GM21786 (cell line): ENCODE measurements around the gene ITGB4.
"Not testable (repeated sequence)": the region's sequence is repeated elsewhere in the genome, so short reads cannot be mapped to it uniquely, and the experiment has no call there.

Source experiments
- ATAC-seq: cut with Tn5 transposase; IDR thresholded peaks from one replicate; pipeline ENCODE4 v1.9.1; 2021; ENCODE audit not compliant: unreplicated experiment

ITGB4 gene

DNA sequence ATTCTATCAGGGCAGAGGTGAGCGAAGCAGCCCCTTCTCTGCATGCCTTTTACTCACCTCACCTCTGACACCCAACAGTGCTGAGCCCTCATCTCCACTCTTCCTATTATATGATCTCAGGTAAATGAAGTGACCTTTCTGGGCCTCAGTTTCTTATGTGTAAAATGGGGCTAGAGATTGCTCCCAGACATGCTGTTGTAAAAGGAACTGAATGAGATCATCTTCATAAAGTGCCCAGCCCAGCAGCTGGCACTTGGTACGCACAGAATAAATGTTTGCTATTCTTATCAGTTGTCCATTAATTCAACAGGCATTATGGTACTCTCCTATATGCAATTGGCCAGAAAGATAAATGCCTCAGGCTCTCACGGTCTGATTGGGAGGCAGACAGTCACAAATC lies 48.3 kb downstream of the ITGB4 start:
- ATAC-seq = no peak

DNA sequence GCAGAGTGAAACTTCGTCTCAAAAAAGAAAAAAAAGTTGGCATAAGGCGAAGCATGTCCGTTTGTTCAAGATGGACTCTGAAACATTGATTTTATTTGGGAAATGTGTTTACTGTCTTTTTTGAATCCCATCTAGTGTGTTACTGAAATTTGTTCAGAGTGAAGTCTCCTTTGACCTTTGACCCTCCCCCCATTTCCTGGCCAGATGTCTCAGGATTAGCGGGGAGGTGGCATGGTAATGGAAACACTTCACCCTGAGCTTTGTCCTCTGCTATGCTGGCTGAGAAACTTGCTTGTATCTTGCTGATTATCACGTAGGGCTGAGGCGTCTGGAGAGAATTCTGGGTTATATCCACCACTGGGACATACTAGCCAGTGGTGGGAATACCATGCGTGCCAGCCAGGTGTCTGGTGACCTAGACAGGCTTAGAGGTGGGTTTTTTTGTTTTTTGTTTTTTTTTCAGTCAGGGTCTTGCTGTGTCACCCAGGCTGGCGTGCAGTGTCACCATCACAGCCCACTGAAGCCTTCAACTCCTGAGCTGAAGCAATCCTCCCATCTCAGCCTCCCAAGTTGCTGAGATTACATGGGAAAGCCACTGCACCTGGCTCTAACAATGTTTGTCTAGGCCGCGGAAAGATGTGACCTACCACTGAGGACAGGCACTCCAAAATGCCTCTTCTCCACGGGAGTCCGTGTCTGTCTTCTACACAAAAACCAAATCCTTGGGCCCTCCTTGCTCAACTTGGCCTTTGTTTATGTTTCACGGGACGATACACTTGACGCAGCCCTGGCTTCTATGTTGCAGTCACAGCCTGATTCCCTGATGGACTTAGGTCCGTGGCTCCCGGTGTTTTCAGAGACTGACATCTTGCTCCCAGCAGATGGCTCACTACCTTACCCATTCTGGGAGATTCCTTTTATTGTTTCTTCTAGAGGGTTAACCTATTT lies 50.3 kb downstream of the ITGB4 start:
- ATAC-seq = no peak

DNA sequence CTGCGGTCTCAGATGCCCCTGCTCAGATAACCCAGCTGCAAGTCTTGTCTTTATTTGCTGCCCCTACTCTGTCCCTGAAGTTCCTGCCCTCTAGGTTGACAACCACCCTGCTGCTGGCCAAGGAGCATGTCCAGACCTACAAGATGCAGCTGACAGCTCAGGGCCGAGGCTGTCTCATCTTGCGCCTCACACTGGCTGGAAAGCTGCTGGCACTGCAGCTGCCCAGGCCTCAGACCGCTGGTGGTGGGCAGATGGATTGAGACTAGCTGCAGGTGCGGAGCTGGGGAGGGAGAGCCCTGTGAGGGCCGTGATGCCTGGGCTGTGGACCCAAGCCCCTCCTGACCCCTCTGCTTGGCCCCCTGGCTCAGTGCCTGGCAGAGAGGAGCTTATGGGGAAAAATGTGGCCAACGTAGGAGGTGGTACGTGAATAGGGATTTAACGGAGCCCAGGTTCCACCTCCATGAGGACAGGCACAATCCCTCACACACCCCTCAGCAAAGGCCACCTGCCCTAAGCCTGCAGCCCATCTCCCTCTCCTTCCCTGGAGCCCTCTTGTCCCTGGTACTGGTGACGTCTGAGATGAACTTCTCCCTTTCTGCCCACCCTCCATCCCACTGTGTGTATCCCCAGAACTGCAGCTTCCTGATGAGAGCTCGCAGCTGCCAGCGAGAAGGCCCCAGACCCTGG lies 52.0 kb downstream of the ITGB4 start:
- no peak for ATAC-seq

DNA sequence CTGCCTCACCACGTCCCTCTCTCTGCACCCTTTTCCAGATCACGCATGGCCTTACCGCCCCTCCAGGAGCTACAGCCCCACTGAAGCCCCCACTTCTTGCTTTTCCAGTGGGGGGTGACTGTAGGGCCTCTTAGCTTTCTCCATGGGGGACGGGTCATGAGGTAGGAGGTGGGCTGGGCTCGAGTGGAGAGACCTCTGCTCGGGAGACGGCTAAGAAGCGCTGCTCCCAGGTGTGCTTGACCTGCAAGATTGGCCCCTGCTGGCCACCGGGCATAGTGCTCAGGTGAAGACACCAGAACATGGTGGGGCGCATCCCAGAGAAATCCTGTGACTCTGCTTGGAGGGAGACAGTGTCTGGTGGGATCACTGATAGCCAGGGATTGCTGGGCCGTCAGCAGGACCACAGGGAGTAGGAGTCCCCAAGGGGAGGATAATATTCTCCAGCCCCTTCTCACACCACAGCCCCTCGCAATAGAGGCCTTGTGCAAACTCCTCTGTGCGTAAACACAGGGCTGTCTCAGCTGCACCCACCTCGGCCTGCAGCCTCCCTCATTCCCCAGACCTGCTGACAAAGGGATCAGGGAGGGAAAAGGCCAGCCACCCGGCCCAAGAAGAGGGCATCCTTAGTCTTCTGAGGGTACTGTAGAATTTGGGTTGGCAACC lies 52.7 kb downstream of the ITGB4 start:
- ATAC-seq = no peak

DNA sequence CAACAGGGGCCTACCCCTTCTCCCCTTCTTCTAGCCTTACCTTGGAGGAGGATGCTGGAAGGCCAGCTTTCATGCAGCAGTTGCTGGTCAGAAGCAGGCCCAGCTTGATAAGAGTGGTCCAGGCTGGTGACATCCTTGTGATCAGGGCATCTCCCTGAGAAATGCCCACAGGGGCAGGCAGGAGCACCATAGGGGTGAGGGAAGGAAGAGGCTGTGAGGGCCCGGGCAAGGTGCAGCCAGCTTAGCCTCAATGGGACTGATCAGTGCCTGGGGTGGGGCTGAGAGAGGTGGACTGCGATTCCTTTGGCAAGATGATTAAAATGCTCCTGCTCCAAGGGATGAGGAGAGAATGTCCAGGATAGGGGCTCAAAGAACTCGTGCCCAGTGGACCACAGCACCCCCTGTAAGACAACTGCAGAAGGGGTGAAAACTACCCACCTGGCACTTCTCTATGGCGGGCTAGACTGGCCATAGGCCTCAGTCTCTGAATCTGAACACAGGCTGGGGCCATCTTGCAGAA lies 53.3 kb downstream of the ITGB4 start:
- no peak for ATAC-seq

DNA sequence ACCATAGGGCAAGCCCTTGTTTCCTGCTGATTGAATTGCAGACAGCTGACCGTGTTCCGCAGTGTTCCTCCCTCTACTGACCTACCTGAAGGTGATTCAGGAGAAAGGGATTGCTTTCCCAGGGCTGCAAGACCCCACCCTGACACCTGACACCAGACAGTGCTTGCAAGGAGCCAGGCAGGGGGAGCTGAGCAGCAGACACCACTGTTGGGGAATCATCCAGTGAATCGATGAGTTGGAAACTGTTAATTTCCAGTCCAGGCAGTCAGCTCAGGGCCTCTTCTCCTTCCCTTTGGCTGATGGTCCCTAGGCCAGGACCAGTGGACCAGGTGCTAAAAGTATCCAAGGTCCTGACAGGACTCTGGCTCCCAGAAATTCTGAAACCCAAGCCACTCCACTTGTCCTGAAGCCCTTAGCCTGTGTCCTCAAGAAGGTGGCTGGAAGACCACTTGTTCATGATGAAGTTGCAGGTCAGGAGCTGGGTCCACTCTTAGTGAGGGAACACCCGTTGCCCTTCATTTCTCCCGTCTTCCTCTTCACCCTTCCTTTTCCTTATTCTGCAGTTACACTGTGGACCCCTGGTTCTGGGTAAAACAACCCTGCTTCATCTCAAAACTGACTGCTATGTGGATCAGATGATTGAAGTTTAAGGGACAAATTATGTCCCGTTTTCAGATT lies 53.9 kb downstream of the ITGB4 start:
- ATAC-seq = no peak

DNA sequence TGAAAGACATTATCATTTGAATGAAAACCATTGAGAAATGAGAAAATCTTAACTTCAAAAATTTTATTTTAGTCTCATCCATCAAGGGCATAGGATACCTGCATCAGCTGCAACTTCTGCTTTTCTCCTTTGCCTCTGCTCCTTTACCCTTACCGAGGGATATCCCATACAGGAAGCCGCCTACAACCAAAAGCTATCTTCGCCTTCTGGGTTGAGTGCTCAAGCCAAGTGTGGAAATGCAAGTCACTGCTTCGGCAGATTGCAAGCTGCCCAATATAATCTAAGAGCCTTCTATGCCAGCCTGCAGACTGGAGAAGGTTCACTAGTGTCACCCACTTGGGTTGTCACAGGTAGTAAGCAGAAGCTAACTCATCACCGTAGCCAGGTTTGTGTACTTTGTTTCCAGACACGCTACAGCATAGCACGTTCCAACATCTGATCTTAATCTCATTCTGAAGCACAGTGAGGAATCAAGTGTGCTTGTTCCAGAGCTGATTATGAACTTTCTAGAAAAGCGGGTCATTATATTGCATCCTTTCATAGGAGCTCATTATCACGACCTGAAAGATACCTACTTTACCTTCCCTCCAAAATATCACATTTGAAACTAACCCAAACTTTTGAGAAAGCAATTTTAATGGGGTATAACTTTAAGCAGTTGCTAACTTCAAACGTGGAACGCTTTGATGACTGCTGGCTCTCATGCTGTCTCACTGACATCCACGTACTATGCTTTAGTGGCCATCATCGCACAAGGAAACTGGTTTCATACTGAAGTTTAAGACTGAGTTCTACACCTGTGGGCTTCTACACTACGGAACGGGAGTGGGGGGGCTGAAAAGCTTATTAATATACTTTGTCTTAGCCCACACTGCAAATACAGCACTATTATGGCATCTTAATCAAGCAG lies 55.4 kb downstream of the ITGB4 start:
- ATAC-seq = no peak

DNA sequence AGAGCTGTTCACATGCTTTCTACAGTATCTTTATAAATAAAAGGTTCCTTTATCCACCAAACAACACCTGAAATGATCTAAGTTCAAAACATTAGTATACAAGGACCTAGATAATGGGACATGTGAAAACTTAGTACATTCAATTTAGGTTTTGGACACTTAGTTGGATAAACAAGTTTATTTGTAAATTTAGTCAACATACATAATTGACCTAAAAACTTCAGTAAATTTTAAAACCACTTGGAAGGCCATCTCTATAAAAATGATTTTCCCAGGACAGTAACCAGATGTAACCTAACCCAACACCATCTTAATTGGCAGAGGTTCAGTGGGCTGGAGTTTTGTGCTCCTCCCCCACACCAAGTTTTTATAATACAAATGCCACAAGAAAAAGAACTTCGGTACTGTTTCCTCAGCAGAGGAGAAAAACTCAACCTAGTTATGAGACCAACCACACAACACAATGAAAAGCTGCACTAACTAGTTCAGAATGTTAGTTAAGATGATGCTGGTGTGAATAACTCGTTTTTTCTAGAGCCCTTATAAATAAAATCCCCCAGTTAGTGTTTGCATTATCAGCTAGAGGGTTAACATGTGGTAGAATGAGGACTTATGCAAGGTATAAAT lies 56.1 kb downstream of the ITGB4 start:
- no peak for ATAC-seq

DNA sequence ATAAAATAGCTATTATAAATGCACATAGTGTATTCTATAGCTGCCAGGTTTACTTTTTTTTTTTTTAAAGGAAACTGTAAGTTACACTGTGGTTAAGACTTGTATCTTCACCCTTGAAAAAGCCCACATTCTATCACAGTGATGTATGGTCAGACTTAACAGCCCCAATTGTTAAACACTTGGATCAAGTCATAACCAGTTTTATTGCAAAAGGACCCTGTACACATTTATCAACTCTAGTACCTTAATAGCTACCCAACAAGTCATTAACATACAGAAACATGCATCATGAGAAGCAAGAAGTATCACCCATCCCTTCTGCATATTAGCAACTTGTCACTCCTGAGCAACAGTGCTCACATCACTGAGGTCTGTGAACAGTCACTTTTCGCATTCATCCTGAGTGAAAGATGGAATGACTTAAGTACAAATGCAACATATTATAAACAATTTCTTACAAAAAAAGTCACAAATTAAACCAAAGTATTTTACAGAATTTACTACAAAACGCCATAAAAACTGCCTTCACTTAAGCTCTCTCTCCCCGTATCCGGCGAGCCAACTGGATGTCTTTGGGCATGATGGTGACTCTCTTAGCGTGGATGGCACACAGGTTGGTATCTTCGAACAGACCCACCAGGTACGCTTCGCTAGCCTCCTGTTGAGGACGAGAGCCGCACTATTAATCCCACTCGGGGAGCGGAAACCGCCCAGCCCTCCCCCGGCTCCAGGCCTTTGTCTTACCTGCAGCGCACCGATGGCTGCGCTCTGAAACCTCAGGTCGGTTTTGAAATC lies 57.0 kb downstream of the ITGB4 start:
- ATAC-seq = not testable (repeated sequence)

DNA sequence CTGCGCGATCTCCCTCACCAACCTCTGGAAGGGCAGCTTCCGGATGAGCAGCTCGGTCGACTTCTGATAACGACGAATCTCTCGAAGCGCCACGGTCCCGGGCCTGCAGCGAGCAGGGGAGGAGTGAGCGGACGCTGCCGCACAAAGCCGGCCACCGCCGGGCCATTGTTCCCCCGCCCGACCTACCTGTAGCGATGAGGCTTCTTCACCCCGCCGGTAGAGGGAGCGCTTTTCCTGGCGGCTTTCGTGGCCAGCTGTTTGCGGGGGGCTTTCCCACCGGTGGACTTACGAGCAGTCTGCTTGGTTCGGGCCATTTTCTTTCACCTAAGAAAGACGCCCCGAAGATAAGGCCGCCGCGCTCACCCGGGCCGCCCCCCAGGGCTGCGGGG lies 57.6 kb downstream of the ITGB4 start:
- ATAC-seq = no peak

DNA sequence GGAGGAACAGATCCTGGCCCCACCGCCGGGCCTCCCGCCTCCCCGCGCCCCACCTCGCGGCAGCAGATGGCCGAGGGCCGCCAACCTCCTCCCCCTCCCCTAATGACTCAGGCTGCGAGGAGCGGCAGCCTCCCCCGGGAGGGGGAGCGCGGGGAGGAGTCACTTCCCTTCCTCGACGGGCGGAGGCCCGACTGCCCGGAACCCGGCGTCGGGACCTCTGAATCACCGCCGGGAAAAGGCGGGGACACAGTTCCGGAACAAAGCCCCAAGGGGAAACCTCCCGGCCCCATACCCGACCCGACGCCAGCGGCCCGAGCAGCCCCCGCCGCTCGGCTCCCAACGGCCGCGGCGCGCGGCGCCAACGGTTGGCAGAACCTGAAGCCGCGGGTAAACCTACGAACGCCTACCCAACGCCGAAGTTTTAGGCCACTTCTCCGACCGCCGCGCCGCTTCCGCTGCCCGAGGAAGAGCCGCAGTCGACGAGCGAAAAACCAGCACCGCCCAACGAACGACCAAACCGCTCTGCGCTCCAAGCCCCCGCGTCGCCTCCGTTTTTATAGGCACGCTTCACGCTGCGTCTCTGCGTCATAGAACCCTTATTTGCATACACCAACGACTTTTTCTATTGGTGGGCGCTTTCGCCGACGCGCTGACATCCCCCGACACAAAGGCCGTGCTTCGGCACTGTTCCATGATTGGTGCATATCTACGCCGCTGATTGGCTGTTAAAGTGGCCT lies 58.2 kb downstream of the ITGB4 start:
- peak; percentile 72 for ATAC-seq

DNA sequence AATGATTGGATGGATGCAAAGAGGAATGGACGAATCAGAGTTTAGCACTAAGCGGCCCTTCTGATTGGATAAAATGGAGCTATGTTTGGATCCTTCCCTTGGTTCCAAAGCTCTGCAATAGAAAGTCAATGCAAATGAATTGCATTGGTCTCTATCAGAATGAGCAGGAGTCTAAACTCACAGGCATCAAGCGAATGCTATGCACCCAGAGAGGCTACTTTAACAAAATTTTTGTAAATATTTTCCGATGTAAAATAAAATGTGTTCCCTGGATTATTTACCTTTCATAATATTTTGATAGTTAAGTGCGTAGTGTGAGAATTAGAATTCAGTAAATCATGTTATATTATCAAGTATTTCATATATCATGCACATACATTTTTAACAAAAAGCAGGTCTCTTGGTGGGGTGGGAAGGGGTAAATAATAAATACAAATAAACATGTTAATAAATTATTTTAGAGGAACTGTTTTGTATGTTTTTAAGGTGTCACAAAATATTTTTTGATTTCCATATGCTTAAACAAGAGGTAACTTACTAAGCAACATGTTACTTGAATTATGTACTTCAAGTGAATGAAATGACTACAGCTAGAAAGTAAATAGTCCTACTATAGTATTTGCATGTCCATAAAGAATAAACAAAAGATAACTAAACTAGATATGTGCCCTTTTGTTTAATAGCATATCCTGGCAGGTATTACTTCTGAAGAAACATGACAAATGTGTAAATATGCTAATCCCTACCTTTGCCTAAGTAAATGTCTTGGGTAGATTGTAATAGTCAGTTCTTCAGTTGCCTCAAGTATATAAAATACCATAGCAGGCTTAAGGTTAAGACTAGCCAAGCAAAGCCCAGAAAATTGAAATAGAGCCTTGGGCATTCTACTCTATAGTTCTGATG lies 59.0 kb downstream of the ITGB4 start:
- no peak for ATAC-seq

DNA sequence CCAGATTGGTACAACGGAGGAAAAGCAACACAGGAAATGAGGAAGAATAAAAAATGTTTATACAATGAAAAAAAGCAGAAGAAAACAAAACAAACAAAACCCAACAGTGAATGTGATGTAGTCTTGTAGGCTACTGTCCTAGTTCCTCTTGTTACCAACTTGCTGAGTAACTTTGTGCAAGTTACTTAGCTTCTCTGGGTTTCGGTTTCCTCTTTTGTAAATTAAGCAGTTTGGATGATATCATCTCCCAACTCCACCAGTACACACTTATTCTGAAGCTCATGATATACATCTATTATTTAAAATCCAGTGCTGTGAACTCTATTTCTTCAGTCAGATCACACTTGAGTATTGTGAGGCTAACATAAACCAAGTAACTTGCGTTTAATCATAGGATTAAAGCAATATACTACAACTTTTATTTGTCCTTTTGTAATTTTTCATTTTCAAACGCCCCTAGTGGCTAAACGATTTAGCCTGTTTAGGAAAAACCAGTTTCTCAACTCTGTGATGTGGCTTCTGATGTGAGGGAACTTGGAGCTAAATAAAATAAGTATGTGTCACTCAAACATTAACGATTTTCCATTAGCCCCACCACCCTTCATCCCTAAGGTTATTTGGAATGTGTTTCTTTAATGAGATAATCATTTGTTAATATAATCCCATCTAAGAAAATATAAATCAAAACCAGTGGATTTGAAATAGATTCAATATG lies 62.0 kb downstream of the ITGB4 start:
- ATAC-seq = no peak

DNA sequence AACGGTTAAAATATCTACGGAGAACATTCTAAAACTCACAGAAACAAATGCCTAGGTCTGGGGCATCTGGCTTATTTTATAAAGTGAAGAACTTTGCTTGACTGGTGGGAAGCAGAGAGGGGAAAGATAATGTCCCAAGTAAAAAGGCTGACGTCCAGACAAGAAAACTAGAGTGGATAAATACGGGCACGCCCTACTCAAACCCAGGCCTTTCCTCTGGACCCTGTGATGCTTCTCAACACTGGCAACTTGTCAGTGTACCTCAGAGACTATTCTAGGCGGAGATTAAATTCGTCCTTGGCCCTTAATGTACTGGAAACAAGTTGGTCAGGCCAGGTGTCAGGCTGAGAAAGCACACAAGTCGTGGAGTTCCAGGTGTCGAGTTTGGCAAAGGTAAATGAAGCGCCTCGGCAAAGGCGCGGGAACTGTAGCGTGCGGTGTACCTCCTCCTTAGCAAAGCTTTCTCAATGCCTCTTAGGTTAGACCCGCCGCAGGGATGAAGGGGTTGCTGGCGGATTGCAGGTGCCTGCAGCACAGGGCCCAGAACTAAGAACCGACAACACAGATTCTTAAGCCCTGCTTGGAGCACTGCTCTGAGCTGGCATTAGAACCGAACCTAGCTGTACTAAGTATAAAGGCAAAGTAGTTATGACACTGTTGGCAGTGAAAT lies 62.7 kb downstream of the ITGB4 start:
- no peak for ATAC-seq

DNA sequence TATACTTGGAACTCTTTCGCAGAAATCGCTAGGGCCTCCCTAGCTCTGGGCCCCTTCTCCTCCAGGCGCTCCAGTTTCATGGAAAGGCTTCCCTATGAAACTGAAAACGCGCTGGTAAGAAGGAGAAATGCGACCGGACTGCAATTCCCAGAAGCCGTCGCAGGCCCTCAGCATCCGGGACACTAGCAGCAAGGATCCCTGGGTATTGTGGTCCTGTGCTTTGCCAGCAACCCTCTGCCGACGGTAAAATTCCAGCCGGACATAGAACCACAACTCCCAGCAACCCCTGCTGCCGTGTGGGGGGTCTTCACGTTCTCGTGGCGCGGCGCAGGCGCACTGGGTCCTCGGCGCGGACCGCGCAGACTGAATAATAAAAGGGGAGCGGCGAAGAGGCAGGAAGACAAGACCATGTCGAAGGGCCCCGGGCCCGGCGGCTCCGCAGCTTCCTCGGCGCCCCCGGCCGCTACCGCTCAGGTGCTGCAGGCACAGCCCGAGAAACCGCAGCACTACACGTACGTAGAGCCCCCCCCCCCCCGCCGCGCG lies 63.3 kb downstream of the ITGB4 start, which contains the start of gene UNK:
Gene UNK, plus strand, starts transcription at position 334 of the 543 bp plus-strand sequence. Its CDS starts 75 bp downstream, at position 409.
- ATAC-seq = peak; percentile 56
